ENCODE results near the gene DPP10.
"Not testable (repeated sequence)": the region's sequence is repeated elsewhere in the genome, so short reads cannot be mapped to it uniquely, and the experiment has no call there.

DPP10 gene

DNA sequence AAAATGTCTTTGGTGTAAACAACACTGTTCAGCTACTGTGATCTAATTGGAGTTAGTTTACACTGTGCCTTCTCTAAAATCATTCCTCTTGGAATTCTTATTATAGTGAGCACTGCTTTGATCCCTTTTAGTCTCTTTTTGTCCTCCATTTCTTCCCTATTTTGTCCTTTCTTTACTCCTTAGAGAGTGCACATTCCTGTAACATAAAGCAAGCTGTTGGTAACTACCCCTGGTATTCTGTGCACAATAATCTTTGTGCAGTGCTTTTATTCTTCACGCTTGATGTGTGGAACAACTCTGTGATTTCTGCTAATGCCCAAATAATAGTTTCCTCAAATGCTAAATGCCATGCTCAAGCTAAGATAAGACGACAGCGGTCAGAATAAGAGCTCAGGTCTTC lies 401.5 kb downstream of the DPP10 start:
- DNase-seq = no peak

- DNase-seq = no peak
These were observed 414.8 kb downstream of the DPP10 start for GRCh38 chr2:114857196-114857595.

DNA sequence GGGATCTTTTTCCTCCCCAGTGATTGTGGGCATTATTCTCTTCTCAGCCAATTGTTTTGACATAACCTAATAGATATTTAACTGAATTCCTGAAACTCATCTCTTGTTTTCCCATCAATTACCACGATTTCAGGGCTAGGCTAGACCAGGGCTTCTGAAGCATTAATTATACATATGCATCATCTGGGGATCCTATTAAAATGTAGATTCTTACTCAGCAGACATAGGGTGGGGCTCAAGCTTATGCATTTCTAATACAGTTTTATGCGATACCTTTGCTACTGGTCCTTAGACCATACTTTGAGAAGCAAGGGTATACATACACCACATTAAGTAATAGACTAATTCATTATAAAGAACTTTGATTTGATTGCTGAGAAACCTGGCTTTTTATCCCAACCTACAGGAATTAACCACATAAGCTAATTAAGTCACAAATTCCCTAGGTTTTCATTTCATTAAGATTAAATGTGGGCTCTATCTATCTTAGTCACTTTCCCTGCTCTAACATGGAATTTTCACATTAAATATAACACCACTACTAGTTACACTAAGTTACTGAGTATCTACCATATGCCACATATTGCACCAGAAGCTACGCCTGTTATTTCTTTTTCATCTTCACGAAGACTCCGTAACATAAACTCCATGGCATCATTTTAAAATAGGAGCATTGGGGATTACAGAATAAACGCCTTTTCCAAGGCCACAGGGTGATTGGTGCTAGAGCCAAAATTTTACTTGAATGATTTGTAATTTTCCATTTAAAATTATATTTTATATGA lies 417.5 kb downstream of the DPP10 start:
- DNase-seq = no peak

DNA sequence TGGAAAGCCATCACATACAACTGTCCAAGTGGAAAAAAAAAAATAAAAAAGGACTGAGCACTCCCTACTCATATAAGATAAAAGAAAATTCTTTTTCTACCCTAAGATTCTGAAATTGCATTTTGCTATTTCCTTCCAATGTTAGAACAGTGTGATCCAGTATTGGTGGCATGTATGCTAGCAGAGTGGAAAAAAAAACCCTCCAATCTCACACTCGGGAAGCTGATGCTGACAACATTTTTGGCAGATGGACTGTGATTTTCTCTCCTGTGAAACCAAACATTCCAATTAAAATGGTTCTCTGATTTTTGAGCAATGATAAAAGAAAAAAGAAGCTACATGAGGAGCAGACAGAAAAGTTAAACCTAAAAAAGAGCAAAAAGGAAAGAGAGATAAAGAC lies 419.8 kb downstream of the DPP10 start:
- DNase-seq = no peak

DNA sequence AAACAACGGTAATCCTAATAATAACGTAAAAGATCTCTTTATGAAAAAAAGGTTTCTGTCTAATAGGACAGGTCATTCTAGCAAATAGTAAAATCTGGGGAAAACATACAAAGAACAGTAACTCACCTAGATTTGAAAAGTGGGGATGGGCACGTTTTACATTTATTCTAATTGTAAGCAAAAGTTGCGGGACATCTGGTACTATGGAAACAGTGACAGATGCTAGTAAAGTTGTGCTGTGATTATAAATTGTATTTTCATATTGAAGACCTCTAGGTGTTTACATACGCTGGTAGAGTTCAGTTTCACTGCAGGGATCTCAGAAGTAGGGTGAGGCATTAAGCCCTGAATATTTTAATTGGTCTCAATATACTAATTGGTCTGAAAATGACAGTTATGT lies 422.5 kb downstream of the DPP10 start:
- DNase-seq = no peak

- no peak for DNase-seq
These were observed 437.6 kb downstream of the DPP10 start for GRCh38 chr2:114880046-114880445.

- DNase-seq = no peak
These were observed 477.5 kb downstream of the DPP10 start for GRCh38 chr2:114919985-114920384.

DNA sequence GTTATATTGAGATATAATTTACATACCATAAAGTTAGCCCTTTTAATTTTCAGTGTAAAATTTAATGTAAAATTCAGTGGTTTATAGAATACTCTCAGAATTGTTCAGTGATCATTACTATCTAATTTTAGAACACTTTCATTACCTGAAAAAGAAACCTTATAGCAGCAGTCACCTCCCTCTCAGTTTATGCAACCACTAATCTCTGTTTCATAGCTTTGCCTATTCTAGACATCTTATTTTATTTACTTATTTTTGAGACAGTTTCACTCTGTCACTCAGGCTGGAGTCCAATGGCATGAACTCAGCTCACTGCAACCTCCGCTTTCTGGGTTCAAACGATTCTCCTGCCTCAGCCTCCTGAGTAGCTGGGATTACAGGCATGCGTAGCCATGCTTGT lies 479.6 kb downstream of the DPP10 start:
- DNase-seq = no peak

GRCh38 chr2:114925296-114926255 lies 483.1 kb downstream of the DPP10 start:
- DNase-seq = no peak

GRCh38 chr2:114926303-114926702 lies 483.9 kb downstream of the DPP10 start:
- DNase-seq = no peak

DNA sequence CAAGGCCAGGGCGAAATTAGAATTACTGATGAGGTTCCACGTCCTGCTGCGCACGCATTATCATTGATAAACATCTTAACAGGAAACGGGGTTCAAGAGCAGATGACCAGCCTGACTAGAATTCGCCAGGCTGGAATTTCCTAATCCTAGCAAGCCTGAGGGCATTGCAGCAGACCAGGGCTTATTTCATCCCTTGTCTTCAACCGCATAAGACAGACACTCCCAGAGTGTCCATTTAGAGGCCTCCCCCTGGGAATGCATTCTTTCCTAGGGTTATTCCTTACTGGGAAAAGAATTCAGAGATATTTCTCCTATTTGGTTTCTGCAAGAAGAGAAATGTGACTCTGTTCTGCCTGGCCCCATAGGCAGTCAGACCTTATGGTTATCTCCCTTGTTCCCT lies 486.8 kb downstream of the DPP10 start:
- no peak for DNase-seq

GRCh38 chr2:114933671-114934241 lies 491.3 kb downstream of the DPP10 start:
- no peak for DNase-seq

DNA sequence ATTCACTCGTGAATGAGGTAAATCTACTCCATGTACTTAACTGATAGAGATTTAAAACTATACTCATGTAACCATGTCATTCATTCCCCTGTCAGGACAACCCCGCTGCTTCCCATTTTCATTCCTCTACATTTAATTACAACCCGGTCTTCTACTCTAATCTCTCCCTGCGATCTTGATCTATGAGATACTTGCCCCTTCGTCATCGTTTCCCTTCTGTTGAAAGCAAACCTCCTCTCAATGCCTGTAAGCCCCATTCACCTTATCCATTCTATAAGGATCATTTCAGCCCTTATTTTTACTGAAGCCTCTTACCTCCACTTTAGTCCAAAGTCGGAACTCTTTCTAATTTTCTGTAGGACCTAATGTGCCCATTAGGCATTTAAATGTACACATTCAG lies 492.6 kb downstream of the DPP10 start:
- DNase-seq = no peak

DNA sequence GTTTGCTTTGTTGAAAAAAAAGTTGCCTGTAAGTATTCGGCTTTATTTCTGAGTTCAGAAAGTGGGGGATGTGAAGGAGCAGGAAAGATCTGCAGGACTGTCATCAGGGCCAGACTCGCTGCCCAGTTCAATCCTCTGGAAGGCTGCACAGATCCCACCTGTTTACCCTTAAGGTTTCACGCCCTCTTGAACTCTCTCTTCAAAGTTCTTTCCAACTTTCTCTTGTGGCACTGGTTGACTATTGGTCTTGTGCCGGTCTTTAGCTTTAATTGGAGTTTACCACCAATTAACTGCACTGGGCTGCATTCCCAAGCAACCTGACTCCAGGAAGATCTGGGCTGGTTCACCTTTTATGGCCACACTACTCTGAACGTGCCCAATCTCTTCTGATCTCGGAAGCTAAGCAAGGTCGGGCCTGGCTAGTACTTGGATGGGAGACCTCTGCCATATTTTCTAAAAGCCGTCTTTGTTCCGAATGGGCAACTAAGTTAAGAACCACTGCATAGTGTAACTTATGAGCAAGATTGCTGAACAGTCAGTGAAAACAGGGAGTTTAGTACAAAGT lies 495.0 kb downstream of the DPP10 start:
- DNase-seq = no peak

DNA sequence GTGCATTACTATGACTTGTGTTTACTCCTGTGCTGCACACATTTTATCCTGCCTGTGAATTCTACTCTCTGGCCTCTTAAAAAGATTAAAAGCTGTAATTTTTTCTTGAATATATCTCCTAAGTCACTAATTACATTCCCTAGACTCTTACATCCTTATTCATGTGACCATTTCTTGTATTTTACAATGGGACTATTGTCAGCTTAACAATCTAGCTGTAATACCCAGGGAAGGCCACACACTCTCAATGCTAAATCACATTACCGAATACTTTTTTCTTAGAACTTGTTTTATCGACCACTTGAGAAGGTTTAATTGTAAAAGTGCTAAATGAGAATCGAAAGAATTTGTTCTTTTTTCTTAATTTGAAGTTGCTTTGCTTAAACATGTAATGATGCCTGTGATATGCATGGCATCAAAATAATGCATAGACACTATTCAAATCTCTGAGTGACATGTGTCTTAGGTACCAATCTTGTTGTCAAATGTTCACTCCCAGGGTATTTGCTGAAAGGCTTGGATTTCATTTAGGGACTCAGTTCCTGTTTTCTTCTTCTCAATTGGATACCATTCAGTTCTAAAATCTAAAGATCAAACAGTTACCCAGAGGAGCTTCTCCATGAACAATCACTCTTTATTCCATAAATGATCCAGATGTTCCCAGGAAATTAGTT lies 498.5 kb downstream of the DPP10 start:
- no peak for DNase-seq

- no peak for DNase-seq
These were observed 506.9 kb downstream of the DPP10 start for GRCh38 chr2:114949228-114949804.

DNA sequence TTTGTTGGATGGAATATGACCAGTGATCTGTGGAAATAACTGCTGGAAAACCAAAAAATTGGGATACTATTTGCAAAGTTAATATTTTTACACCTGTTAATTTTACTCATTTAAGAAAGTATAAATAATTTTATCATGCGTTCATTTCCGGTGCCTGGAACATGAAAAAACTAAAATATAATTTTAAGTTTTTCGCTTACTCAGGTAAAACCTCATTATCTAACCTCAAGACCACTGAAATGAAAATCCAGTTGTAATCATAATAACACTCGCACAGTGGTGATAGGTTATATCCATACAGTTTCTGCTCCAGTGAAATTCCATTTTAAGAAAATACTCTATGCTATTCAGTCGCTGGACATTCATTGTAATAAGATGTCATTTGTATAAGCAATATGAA lies 517.9 kb downstream of the DPP10 start:
- no peak for DNase-seq

- DNase-seq = no peak
These were observed 520.1 kb downstream of the DPP10 start for GRCh38 chr2:114962532-114962931.

- no peak for DNase-seq
These were observed 526.4 kb downstream of the DPP10 start for GRCh38 chr2:114968748-114969400.

DNA sequence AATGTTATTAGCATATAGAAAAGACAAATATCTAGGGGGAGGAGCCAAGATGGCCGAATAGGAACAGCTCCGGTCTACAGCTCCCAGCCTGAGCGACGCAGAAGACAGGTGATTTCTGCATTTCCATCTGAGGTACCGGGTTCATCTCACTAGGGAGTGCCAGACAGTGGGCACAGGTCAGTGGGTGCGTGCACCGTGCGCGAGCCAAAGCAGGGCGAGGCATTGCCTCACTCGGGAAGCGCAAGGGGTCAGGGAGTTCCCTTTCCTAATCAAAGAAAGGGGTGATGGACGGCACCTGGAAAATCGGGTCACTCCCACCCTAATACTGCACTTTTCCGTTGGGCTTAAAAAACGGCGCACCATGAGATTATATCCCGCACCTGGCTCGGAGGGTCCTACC lies 561.9 kb downstream of the DPP10 start:
- DNase-seq = not testable (repeated sequence)

GRCh38 chr2:115011721-115012120 lies 569.3 kb downstream of the DPP10 start:
- no peak for DNase-seq

DNA sequence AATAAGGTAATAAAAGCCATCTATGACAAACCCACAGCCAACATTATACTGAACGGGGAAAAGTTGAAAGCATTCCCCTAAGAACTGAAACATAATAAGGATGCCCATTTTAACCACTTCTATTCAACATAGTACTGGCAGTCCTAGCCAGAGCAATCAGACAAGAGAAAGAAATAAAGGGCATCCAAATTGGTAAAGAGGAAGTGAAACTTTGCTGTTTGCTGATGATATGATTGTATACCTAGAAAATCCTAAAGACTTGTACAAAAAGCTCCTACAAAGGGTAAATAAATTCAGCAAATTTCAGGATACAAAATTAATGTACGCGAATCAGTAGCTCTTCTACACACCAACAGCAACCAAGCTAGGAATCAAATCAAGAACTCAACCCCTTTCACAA lies 579.6 kb downstream of the DPP10 start:
- DNase-seq = not testable (repeated sequence)
